Measurements from ENCODE around the gene USP36.
A peak's percentile ranks its signal among the peaks of the same experiment; 100 is the strongest.

Gene USP36

DNA sequence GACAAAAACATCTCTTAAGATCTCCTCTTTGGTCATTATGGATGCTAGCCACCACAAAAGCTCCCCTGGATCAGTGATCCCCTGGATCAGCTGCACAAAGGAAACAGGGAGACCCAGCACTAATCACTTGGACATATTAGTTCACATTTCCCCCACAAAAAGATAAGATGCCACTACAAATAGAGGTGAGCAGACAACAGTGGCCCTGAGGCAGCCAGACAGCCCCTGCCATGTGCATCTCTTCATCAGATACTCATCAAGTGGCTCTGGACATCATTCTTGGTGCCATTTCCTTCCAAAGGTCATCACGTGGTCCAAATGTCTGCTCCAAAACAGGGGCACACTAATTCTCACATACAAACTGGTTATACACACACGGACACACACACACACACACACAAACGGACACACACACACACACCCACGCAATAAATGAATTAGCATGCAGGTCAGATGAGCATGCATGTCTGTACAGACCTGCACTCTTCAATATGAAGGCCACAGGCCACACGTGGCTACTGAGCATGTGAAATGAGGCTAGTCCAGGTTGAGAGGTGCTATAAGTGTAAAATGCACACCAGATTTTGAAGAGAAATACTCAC, 4.1 kb downstream of the USP36 start:
- no peak for DNase-seq

DNA sequence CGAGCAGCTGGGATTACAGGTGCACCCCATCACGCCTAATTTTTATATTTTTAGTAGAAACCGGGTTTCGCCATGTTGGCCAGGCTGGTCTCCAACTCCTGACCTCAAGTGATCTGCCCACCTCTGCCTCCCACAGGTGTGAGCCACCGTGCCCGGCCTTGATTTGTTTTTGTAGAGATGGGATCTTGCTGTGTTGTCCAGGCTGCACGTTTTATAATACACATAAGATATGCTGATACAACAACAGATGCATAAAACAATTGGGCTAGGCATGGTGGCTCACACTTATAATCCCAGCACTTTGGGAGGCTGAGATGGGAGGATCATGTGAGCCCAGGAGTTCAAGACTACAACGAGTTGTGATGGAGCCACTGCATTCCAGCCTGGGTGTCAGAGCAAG, 6.0 kb downstream of the USP36 start:
- no peak for DNase-seq

DNA sequence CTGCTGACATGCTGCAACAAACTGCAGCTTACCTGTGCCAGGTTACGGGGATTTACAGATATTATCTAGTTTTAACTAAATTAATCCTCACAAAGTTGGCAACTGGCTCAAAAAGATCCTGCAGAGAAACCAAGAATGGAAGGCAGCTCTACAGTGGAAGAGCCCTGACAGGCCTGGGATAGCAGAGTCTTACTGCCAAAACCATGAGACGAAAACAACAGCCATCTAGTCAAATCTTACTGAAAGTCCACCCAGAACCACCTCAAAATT, 8.1 kb downstream of the USP36 start:
- DNase-seq, result no peak

DNA sequence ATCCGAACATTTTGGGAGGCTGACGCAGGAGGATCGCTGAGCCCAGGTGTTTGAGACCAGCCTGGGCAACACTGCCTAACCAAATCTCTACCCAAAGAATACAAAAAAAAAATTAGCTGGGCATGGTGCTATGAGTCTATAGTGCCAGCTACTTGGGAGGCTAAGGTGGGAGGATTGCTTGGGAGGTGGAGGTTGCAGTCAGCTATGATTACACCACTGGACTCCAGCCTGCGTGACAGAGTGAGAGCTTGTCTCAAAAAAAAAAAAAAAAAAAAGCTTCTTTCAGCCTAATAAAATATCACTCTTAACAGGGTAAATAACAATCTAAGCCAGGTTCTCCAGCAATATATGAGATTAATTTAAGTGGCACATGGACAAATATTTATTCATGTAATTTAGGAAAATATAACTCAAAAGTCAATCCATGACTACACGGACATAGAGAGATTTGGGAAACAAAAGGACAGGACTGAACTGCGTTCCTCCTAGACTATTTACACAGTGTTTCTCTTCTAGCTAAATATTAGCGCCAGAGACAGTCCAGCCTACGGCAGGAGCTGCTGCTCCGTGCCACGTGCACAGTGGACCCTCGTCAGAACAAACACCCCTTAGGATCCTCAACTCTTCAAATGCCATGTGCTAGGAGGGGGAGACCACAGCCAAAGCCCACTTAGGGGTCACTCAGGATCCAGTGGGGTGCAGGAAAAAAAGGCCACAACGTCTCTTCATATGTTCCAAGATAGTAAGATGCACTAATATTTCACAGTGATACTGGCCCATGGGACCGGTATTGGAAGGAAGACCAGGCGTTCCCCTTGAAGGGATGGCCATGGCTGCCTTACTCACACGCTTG, 8.7 kb downstream of the USP36 start:
- no peak for DNase-seq

DNA sequence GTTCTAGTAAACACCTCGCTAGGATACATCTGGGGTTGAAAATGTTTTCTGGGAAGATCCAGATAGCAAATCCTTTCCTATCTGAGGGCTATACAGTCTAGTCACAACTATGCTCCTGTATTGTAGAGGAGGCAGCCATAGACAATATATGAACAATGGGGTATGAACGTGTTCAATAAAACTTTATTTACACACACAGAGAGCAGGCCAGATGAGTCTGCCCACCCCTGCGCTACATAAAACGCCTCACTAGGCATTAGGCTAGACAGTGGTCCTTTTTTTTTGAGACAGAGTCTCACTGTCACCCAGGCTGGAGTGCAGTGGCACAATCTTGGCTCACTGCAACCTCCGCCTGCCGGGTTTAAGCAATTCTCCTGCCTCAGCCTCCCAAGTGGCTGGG, 11.1 kb downstream of the USP36 start:
- DNase-seq, result no peak

DNA sequence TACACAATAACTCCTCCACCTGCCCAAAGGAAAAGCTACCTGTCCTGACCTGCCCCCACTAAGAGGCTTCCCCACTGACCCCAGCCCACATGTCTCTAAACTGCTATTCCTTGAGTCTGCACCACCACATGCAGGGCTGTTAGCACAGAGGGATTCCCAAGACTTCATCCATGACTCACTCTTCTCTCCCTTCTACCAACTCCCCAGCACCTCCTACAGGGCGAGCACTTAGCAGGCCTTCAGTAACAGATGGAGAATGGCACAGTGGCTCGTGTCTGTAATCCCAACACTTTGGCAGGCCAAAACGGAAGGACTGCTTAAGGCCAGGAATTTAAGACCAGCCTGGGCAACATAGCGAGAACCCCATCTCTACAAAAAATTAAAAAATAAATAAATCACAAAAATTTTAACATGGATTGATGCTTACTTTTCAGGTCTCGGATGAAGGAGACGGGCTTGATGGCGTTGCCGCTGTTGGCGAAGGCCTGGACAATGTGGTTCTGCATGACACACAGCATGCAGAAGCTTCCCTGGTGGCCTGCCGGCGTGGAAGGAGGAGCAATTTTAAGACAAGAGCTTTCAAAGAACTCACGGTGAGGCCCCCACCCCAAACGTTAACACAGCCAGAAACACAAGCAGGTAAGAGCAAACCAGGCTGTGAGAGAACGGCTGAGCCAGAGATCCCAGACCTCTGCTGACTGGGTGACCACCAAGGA, 12.0 kb downstream of the USP36 start:
- DNase-seq, result peak; percentile 51

DNA sequence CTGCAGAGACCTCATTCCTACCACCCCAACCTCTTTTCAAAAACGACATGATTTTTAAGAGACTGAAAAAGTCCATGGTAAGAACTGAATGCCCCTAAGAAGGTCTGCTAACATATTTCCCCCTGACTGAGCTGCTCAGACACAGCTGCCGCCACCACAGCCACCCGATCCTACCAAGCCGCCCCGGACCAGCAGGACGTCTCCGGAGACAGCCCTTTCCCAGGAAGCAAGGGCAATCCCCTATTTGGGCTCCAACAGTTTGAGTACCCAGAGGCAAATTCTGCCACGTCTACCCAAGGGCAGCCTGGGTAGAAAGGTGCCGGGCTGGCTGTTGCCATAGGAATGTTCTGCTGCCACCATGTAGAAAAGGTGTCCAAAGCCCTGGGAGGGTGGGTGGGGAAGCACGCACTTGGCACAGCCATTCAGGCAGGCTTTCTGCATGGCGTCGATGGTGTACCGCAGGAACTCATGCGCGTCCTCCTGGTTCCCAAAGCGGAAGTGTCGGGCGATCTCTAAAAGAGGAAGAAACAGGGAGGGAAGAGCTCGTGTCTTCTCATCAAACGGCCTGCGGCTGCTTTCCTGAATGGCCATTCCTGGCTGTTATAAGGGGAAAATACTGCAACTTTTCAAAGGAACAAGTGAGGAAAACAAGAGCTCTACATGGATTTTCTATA, 13.6 kb downstream of the USP36 start:
- DNase-seq, result no peak

DNA sequence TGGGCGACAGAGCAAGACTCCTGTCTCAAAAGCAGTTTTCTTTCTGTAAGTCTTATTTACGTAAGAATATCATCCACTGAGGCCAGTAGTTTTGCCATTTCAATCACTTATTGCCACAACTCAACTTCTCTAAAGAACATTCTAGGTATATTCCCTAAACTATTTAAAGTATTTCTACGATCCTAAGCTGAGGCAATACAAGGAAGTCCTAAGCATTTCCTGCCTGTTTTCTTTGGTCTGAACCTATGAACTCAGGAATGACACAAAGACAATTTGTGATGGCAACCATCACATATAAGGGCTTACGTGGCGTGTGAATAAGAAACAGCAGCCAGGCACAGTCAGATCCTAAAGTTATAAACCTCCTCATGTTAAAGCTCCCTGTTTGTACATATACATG, 14.2 kb downstream of the USP36 start:
- no peak for DNase-seq

DNA sequence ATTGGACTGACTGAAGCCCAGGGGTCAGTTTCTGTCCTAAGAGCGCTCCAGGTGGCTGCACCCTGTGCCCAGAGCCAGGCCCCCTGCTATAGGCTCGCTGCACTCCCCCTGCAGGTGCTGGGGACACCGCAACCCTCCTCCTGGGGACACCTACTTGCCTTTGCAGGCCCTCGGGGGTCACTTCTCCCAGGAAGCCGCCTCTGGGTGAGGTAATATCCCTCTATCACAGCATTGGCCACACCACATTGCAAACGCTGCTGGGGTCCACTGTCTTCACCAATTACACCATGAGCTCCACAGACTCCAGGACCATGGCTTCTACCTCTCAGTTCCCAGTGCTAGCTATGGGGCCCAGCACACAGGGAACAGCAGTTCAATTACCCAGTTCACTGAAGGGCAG, 14.9 kb downstream of the USP36 start:
- no peak for DNase-seq

DNA sequence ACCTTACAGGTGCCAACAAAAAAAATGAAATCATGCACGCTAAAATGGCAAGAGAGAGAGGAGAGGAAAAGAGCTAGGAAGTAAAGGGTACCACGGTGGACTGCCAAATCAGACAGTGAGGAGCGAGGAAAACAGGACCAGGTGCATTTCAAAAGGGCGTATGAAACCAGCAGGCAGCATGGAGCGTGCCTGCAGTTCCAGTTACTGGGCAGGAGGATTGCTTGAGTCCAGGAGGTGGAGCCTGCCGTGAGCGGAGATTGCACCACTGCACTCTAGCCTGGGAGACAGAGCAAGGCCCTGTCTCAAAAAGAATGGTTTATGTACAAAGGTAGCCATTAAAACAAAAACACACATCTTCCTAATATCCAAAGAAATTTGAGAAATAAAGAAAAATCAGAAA, 16.4 kb downstream of the USP36 start:
- no peak for DNase-seq

DNA sequence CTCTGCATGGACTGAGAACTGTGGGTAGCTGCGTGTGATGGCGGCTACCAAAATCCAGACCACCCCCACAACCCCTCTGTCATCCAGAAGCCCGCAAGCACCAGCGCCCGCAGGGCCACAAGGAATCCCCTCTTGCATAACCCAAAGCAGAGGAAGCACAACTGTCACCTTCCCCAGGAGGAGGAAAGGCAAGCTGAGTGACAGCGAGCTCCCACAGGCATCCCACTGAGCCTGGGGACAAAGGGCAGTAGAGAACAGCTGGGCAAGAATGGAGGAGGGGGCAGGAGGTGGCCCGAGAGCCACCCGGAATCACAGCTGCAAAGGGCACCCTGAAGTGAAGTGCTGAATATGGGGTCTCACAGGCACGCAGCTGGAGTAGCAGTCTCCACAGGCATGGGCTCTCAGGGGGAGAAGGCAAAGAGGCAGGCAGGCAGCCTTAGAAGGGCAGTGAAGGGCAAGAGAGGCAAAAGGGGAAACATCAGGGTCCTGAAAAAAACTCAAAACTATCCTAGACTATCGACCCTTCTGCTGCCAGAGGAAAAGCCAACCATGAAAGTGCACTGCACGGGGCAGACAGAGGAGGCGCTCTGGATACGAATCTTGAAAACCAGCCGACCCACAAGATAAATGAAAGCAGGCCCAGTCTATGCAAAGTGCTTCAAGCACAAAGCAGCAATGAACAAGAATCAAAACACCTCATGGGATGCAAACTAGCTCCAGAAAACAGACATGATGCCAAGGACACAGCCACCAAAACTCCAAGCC, 17.1 kb downstream of the USP36 start:
- no peak for DNase-seq

DNA sequence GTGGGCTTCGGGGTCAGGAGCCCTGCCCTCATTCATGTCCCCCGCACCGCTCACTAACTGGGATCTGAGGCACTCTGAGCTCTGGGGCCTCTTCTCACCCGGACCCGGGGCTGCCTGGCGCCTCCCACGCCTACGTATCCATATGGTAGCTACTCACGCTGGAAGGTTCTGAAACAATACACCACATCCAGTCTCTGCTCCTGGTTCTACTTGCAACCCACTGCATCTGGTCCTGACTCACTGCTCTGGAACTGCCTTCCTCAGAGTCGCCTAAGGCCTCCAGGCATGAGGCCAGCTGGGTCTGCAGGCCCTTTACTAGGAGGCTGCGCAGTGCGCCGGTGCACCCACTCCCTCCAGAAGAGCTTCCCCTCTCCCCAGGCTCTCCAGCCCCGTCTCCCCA, 18.1 kb downstream of the USP36 start:
- DNase-seq, result no peak

DNA sequence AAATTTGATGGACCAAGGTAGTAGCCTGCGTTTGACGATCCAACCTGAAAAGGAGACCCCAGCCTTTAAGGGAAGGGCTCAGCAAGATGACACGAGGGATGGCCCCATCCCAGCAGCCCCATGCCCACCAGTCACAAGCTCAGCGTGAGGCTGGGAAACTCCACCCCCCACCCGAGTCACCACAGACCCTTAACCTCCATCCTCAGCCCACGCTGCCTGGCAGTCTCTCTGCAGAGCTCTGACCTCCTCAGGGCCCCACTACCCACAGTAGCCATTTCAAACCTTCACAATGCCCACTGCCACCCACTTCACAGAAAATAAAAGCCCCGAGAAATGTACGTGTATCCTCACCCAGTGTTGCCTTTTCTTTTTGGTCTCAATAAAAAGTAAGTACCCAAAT, 18.7 kb downstream of the USP36 start:
- no peak for DNase-seq

DNA sequence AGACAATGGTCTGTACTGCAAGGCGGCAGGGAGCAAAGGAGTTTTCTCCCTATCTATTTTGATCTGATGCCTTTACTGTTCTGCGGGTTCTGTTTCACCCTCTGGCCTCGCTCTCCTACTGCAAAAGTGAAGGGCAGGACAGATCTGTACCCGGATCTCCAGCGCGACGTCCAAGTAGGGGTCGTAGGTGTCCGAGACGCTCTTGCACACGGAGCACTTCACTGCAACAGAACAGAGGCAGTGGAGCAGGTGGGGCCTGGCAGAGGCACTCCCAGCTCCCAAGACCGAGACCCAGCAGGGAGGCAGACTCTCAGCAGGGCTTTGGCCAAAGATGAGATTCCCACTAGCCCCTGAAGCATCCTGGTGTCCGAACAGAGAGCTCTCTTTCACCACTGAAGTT, 19.8 kb downstream of the USP36 start:
- DNase-seq, result no peak

DNA sequence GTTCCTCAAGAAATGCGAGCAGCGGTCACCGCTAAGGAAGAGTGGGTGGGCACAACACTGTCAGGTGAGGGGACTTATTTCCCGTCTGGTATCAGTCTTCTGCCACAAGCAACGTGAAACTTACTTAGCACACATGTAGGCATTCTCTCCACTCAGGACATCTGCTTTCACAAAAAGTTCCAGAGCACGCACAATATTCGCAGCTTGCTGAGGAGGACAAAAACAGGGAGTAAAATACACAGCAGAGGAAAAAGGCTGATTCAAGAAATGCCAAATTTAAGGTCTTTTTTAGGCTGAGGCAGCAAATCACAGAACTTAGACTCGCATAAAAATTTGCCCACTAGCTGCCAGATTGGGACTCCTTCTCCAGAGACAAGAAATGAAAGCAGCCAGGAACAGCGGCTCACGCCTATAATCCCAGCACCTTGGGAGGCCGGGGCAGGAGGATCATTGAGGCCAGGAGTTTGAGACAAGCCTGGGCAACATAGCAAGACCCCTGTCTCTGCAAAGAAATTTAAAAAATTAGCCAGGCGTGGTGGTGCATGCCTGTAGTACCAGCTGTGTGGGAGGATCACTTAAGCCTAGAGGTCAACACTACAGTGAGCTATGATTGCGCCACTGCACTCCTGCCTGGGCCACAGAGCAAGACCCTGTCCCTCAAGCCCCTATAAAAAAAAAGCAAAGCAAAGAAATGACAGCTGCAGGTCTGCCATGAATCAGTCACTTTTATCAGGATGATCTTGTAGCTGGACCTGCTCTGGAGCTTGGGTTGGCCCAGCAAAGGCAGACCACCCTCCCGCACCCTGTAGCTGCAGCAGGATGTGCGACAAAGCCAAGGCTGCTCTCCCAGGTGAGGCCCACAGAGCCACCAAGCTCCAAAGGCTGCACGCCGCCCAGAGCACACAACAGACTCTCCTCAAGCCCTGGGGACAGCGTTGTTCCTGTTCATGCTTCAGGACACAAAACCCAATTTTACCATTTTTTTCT, 20.5 kb downstream of the USP36 start:
- no peak for DNase-seq

DNA sequence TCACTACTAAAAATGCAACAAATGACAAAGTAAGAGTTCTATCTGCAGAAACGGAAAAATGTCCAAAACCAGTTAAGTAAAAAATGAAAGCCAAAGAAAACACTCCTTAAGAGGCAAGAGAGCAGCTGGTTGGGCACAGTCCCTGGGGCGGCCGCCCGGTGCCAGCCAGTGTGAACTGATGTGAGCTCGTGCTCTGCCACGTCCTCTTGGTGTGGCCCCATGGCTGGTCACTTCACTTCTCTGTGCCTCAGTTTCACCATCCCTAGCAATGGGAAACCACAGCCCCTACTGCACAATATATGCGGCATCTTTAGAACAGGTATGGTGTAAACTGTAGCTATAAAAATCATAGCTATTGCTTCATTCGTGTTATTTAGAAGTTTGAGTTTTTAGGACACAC, 21.2 kb downstream of the USP36 start:
- DNase-seq, result no peak

DNA sequence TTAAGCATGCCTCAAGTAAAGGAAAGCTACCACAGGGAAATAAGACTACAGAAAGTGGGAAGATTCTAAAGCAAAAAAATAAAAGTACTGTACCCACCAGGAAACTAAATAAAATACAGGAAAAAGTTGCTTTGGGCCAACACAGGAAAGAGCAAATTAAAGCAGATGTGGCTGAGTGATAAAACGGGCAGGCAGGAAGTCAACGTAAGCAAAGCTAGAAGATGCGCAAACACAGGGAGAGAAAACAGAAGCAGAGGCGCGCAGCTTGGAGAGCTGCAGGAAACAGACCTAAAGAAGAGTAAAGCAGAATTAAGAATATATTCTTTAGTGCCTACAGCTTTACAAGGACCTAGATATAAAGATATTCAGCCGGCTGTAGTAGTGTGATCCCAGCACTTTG, 21.7 kb downstream of the USP36 start:
- no peak for DNase-seq

DNA sequence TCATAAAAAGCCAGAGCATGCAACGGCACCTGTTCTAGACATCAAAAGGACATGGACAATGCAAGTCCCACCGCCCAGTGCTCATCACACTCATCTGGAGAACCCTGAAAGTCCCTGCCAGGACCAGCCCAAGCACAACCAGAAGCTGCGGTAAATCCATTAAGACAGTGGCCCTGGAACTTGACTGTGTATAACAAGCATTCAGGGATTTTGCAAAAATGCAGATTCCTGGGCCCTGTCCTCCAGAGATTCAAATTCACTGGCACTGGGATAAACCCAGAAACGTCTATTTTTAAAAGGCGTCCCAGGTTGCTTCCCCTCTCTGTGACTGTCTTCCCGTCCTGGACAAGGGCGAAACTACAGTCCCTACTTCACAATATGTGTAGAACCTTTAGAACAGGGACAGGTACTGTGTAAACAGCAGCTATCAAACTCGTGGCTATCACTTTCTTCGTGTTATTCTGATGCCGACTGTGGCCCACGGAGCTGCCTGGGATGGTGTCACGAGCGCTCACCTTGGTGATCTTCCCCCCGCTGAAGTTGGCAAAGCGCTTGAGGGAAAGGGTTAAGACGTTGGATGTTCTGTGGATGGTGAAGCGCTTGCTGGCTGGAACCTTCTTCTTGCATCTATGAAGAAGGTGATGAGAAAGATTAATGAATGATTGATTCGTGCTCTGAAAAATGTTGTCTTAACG, 22.3 kb downstream of the USP36 start:
- no peak for DNase-seq

DNA sequence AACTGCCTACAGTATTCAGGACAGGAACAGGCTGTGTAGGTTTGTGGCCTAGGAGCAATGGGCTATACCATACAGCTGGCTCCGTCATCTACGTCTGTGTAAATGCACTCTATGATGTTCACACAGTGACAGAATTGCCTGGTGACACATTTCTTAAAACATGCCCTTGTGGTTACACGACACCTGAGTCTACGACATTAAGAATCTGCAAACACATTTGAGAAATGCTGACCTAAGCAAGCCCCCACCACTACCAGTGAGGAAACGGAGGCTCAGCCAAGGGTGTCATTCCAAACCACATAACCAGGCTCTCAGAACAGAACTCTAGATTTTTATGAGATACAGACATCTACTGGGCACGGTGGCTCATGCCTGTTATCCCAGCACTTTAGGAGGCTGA, 23.5 kb downstream of the USP36 start:
- no peak for DNase-seq

DNA sequence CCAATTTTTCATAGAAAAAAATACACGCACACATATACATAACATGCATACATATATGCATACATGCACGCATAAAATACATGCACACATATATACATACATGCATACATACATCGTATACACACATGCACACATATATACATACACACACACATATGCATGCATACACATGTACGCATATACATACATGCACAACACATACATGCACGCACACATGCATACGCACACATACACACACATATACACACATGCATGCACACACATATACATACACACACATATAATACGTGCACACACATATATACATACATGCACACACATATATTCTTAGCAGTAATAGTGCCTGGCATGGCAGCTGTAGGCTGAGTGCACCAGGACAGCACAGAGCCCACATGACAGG, 24.9 kb downstream of the USP36 start:
- no peak for DNase-seq

DNA sequence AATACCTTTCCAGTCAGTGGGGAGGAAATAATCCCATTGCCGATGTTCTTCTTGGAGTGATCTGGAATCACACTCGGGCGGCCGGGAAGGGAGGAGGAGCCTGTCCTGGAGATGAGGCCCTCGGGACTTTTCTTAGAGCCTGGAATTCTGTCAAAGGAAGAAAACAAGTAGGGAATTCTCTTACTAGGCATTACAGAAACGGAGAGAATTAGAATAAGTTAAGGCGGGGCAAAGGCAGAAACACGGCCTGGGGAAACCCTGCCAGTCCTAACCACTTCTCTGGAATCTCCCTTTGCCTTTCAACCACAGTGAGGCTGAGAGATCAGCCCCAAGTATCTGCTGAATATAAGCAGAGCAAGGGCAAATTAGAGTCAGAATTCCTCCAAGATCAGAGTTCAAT, 27.8 kb downstream of the USP36 start:
- DNase-seq, result no peak
